OCI-LY3 (cell line): Measurements from ENCODE around the gene GYPB.
"Not testable (repeated sequence)": the region's sequence is repeated elsewhere in the genome, so short reads cannot be mapped to it uniquely, and the experiment has no call there.

Experiments used
- EZH2phosphoT487 ChIP-seq: fragments of 200-600 bp; shearing (Covaris generic); IDR thresholded peaks from 2 replicates; pipeline ENCODE4 v1.6.1; 2018; ENCODE audit warnings: antibody characterized with exemption, mixed run types, low read depth
- TF ChIP-seq, protein P1 (sequence below): fragments of 200-600, 300-600 bp; sonication (generic); IDR thresholded peaks from 2 replicates; pipeline ENCODE4 v1.5.1; 2014; ENCODE audit warnings: antibody characterized with exemption, low read length, low read depth

- TF ChIP-seq, protein P1, sequence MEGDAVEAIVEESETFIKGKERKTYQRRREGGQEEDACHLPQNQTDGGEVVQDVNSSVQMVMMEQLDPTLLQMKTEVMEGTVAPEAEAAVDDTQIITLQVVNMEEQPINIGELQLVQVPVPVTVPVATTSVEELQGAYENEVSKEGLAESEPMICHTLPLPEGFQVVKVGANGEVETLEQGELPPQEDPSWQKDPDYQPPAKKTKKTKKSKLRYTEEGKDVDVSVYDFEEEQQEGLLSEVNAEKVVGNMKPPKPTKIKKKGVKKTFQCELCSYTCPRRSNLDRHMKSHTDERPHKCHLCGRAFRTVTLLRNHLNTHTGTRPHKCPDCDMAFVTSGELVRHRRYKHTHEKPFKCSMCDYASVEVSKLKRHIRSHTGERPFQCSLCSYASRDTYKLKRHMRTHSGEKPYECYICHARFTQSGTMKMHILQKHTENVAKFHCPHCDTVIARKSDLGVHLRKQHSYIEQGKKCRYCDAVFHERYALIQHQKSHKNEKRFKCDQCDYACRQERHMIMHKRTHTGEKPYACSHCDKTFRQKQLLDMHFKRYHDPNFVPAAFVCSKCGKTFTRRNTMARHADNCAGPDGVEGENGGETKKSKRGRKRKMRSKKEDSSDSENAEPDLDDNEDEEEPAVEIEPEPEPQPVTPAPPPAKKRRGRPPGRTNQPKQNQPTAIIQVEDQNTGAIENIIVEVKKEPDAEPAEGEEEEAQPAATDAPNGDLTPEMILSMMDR = not testable (repeated sequence)
- TF ChIP-seq EZH2phosphoT487 = not testable (repeated sequence)
Observed at GRCh38 chr4:144017271-144017670, 1.9 kb downstream of the GYPB start.
